Measurements from ENCODE around the gene ANKHD1. TPM values are rescaled to one million over a fixed set of nuclear protein-coding genes. Genes with fewer than 3 reads are reported as not detected.

ANKHD1 gene
- total RNA-seq, 3 donors from 2014 or later: 133 to 196 (median 158) TPM

DNA sequence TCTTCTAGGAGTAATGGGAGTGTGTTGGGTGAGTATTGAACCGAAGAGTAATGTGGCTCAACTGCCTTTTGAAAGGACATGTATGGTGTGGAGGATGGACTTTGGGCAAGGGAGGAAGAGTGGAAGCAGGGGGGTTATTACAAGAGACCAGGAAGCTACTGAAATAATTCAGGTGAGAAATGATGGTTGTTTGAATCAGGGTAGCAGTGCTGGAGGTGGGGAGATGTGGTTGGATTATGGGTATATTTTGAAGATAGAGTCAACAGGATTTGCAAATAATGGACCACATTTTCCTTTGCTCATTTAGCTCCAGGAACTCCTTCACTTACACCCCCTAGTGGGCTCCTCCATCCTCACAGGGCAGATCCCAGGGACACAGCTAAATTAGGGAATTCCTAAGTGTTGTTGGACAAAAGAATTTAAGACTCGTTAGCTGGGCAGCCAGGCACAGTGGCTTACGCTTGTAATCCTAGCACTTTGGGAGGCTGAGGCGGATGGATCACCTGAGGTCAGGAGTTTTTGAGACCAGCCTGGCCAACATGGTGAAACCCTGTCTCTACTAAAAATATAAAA is 42.8 kb upstream of the ANKHD1 start:
- Histone ChIP-seq H3K27ac (no peak overlapping the region), H3K4me1 (no peaks in the 10 kb centered on the region), H3K9me3 (no peaks in the 10 kb centered on the region), H3K27me3 (no peaks in the 10 kb centered on the region), H3K4me3 (no peak overlapping the region), H3K36me3 (no peaks in the 10 kb centered on the region)
- TF ChIP-seq POLR2AphosphoS5 (IDR thresholded peaks at IDR 0.05): no peak
- no peak for TF ChIP-seq POLR2A (IDR thresholded peaks at IDR 0.05)
- TF ChIP-seq, protein P1, sequence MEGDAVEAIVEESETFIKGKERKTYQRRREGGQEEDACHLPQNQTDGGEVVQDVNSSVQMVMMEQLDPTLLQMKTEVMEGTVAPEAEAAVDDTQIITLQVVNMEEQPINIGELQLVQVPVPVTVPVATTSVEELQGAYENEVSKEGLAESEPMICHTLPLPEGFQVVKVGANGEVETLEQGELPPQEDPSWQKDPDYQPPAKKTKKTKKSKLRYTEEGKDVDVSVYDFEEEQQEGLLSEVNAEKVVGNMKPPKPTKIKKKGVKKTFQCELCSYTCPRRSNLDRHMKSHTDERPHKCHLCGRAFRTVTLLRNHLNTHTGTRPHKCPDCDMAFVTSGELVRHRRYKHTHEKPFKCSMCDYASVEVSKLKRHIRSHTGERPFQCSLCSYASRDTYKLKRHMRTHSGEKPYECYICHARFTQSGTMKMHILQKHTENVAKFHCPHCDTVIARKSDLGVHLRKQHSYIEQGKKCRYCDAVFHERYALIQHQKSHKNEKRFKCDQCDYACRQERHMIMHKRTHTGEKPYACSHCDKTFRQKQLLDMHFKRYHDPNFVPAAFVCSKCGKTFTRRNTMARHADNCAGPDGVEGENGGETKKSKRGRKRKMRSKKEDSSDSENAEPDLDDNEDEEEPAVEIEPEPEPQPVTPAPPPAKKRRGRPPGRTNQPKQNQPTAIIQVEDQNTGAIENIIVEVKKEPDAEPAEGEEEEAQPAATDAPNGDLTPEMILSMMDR (IDR thresholded peaks at IDR 0.05): no peak
- intact Hi-C loops (cut with DNase I; ENCODE audit: low total_unique reads): no loop called here
- DNase-seq (ENCODE audit: low spot score in 2 of 2): no peak

- Histone ChIP-seq H3K9me3 (no peaks in the 10 kb centered on the region), H3K27ac (no peak within 1 kb of the TSS), H3K36me3 (no peaks in the 10 kb centered on the region), H3K4me3 (no peak within 1 kb of the TSS), H3K4me1 (no peaks in the 10 kb centered on the region), H3K27me3 (no peaks in the 10 kb centered on the region)
- no peak for DNase-seq (ENCODE audit: low spot score in 2 of 2)
- intact Hi-C loops (cut with DNase I; ENCODE audit: low total_unique reads): no loop called here
- TF ChIP-seq, protein P1 (IDR thresholded peaks at IDR 0.05): no peak
- TF ChIP-seq POLR2AphosphoS5 (IDR thresholded peaks at IDR 0.05) (no peak), POLR2A (IDR thresholded peaks at IDR 0.05) (no peak)
Observed at GRCh38 chr5:140360101-140360500, 41.5 kb upstream of the ANKHD1 start, which contains the start of gene SLC4A9. Gene SLC4A9, plus strand, starts transcription at chr5:140360194. Its CDS starts 43 bp downstream, at chr5:140360237.

GRCh38 chr5:140360681-140361479 is 40.8 kb upstream of the ANKHD1 start:
- Histone ChIP-seq H3K9me3 (no peaks in the 10 kb centered on the region), H3K27me3 (no peaks in the 10 kb centered on the region), H3K27ac (no peak overlapping the region), H3K36me3 (no peaks in the 10 kb centered on the region), H3K4me1 (no peaks in the 10 kb centered on the region), H3K4me3 (no peak overlapping the region)
- TF ChIP-seq, protein P1 (IDR thresholded peaks at IDR 0.05): no peak
- TF ChIP-seq POLR2AphosphoS5 (IDR thresholded peaks at IDR 0.05) (no peak), POLR2A (IDR thresholded peaks at IDR 0.05) (no peak)
- no peak for DNase-seq (ENCODE audit: low spot score in 2 of 2)
- intact Hi-C loops (cut with DNase I; ENCODE audit: low total_unique reads): no loop called here

DNA sequence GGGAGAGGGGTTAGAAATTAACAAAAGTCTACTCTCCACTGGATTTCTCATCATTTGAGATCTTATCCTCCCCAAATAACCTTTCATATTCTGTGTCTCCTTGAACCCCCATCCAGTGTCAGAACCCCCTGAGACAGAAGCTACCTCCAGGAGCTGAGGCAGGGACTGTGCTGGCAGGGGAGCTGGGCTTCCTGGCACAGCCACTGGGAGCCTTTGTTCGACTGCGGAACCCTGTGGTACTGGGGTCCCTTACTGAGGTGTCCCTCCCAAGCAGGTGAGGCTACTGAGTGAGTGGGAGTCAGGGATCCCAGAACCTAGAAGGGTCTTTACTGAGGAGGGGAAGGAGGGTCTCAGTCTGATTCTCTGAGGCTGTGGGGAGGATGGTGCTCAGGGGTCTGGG is 39.7 kb upstream of the ANKHD1 start:
- Histone ChIP-seq H3K4me3 (no peak overlapping the region), H3K27me3 (no peaks in the 10 kb centered on the region), H3K27ac (no peak overlapping the region), H3K4me1 (no peaks in the 10 kb centered on the region), H3K9me3 (no peaks in the 10 kb centered on the region), H3K36me3 (no peaks in the 10 kb centered on the region)
- TF ChIP-seq POLR2A (IDR thresholded peaks at IDR 0.05) (no peak), POLR2AphosphoS5 (IDR thresholded peaks at IDR 0.05) (no peak)
- TF ChIP-seq, protein P1 (IDR thresholded peaks at IDR 0.05): no peak
- no peak for DNase-seq (ENCODE audit: low spot score in 2 of 2)
- intact Hi-C loops (cut with DNase I; ENCODE audit: low total_unique reads): no loop called here

DNA sequence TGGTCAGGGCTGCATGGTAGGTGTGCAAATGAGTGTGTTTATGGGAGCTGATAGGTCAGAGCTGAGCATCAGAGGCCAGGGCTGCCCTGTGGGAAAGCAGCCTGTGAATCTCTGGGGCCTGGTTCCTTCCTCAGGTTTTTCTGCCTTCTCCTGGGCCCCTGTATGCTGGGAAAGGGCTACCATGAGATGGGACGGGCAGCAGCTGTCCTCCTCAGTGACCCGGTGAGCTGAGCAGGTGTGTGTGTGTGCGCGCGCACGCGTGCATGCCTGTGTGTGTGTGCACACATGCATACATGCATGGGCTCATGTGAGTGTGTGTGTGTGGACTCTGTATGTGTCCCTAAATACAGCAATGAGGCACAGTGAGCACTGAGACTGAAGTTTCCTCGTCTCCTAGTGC is 39.3 kb upstream of the ANKHD1 start:
- intact Hi-C loops (cut with DNase I; ENCODE audit: low total_unique reads): no loop called here
- DNase-seq (ENCODE audit: low spot score in 2 of 2): no peak
- TF ChIP-seq, protein P1 (IDR thresholded peaks at IDR 0.05): no peak
- no peak for TF ChIP-seq POLR2A (IDR thresholded peaks at IDR 0.05)
- no peak for TF ChIP-seq POLR2AphosphoS5 (IDR thresholded peaks at IDR 0.05)

More for the DNA sequence above, 39.3 kb upstream of the ANKHD1 start:
- no peaks in the 10 kb centered on the region for H3K36me3 ChIP-seq
- H3K4me3 ChIP-seq: no peak overlapping the region
- no peaks in the 10 kb centered on the region for H3K27me3 ChIP-seq
- no peaks in the 10 kb centered on the region for H3K9me3 ChIP-seq
- no peak overlapping the region for H3K27ac ChIP-seq
- no peaks in the 10 kb centered on the region for H3K4me1 ChIP-seq

Data from breast epithelium (tissue), 4 donors.